ENCODE results near the gene DBH.

- TF ChIP-seq CTCF (IDR thresholded peaks at IDR 0.05; ENCODE audit: borderline replicate concordance, extremely low read depth, low read length, poor library complexity, severe bottlenecking) (no peak), EZH2 (IDR thresholded peaks at IDR 0.05; ENCODE audit: borderline replicate concordance, low read depth, low read length, severe bottlenecking) (no peak)
These were observed 37.1 kb downstream of the DBH start for GRCh38 chr9:133673258-133673655.

All from DND-41 (cell line).